ENCODE measurements around the gene GSK3B.
"Not testable (repeated sequence)": the region's sequence is repeated elsewhere in the genome, so short reads cannot be mapped to it uniquely, and the experiment has no call there.

GSK3B gene

GRCh38 chr3:119989981-119990655 is 104.1 kb downstream of the GSK3B start:
- peaks cover 0 to 10% (median 4%) of the 10 kb centered on the region in 5 donors for H3K4me1 ChIP-seq (ENCODE audit: control insufficient read depth in 5 of 5, insufficient read depth in 5 of 5, low read length in 5 of 5)

DNA sequence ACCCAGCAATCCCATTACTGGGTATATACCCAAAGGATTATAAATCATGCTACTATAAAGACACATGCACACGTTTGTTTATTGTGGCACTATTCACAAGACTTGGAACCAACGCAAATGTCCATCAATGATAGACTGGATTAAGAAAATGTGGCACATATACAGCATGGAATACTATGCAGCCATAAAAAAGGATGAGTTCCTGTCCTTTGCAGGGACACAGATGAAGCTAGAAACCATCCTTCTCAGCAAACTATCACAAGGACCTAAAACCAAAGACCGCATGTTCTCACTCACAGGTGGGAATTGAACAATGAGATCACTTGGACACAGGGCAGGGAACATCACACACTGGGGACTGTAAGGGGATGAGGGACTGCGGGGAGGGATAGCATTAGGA is 107.4 kb downstream of the GSK3B start:
- peaks cover 0 to 16% (median 0%) of the 10 kb centered on the region in 5 donors for H3K9me3 ChIP-seq (ENCODE audit: control insufficient read depth in 5 of 5, low read length in 5 of 5)
- H3K36me3 ChIP-seq (ENCODE audit: control insufficient read depth in 5 of 5, insufficient read depth in 5 of 5, low read length in 5 of 5); H3K4me3 ChIP-seq (ENCODE audit: low read depth in 1 of 5, low read length in 5 of 5); H3K27ac ChIP-seq (ENCODE audit: low read depth, low read length); H3K9ac ChIP-seq (ENCODE audit: low read length in 5 of 5); H3K27me3 ChIP-seq (ENCODE audit: control insufficient read depth in 5 of 5, insufficient read depth in 4 of 5, low read length in 5 of 5); H3K4me1 ChIP-seq (ENCODE audit: control insufficient read depth in 5 of 5, insufficient read depth in 5 of 5, low read length in 5 of 5): not testable (repeated sequence)

More at GRCh38 chr3:119989981-119990655, 104.1 kb downstream of the GSK3B start:
- Histone ChIP-seq H3K27ac (ENCODE audit: low read depth, low read length) (no peak overlapping the region), H3K4me3 (ENCODE audit: low read depth in 1 of 5, low read length in 5 of 5) (no peak overlapping the region), H3K9me3 (ENCODE audit: control insufficient read depth in 5 of 5, low read length in 5 of 5) (peaks cover 0 to 15% (median 0%) of the 10 kb centered on the region in 5 donors), H3K36me3 (ENCODE audit: control insufficient read depth in 5 of 5, insufficient read depth in 5 of 5, low read length in 5 of 5) (no peaks in the 10 kb centered on the region), H3K27me3 (ENCODE audit: control insufficient read depth in 5 of 5, insufficient read depth in 4 of 5, low read length in 5 of 5) (no peaks in the 10 kb centered on the region), H3K9ac (ENCODE audit: low read length in 5 of 5) (no peak overlapping the region)

DNA sequence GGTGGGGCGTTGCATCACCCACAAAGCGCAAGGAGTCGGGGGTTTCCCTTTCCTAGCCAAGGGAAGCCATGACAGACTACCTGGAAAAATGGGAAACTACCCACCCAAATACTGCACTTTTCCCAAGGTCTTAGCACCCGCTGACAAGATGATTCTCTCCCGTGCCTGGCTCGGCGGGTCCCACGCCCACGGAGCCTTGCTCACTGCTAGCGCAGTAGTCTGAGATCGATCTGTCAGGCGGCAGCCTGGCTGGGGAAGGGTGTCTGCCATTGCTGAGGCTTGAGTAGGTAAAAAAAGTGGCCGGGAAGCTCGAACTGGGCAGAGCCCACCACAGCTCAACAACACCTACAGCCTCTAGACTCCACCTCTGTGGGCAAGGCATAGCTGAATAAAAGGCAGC is 112.9 kb downstream of the GSK3B start:
- Histone ChIP-seq H3K36me3 (ENCODE audit: control insufficient read depth in 5 of 5, insufficient read depth in 5 of 5, low read length in 5 of 5) (peaks cover 0 to 6% (median 2%) of the 10 kb centered on the region in 5 donors), H3K4me3 (ENCODE audit: low read depth in 1 of 5, low read length in 5 of 5) (no peak overlapping the region)

DNA sequence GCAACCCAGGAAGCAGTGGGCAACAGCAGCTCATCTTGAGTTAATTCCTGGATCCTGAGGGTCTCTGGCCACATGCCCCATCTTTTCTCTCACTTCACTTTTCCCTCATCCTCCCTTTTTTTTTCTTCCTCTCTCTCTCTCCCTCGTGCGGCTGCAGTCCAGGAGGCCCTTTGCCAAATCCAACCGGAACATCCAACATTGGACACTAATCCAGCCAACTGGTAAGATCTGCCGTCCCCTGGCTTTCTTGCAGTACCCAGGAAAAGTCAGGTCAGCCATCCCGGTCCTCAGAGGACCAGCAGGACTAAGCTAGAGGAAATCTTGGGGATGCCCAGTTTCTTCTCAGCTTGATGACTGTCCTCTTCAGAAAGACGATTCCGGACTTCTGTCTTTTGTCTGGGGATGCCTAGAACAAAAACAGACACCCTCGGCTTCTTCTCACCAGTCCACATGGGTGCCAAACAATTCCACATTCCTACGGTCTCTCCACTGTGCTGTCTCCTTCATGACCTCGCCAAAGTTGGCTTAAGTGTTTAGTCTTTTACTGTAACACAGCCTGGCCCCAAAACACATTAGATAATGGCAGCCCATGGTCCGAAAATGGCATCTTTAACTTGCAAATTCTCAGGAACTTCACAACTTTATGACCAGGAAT is 115.6 kb downstream of the GSK3B start:
- H3K27ac ChIP-seq (ENCODE audit: low read depth, low read length) = no peak overlapping the region
- H3K4me3 ChIP-seq (ENCODE audit: low read depth in 1 of 5, low read length in 5 of 5) = no peak overlapping the region
- peaks cover 0 to 6% (median 2%) of the 10 kb centered on the region in 5 donors for H3K36me3 ChIP-seq (ENCODE audit: control insufficient read depth in 5 of 5, insufficient read depth in 5 of 5, low read length in 5 of 5)
- no peaks in the 10 kb centered on the region for H3K9me3 ChIP-seq (ENCODE audit: control insufficient read depth in 5 of 5, low read length in 5 of 5)
- no peak overlapping the region for H3K9ac ChIP-seq (ENCODE audit: low read length in 5 of 5)
- H3K27me3 ChIP-seq (ENCODE audit: control insufficient read depth in 5 of 5, insufficient read depth in 4 of 5, low read length in 5 of 5) = no peaks in the 10 kb centered on the region
- H3K4me1 ChIP-seq (ENCODE audit: control insufficient read depth in 5 of 5, insufficient read depth in 5 of 5, low read length in 5 of 5) = peaks cover 0 to 3% (median 0%) of the 10 kb centered on the region in 5 donors

More for the DNA sequence above, 112.9 kb downstream of the GSK3B start:
- H3K4me1 ChIP-seq (ENCODE audit: control insufficient read depth in 5 of 5, insufficient read depth in 5 of 5, low read length in 5 of 5) = peaks cover 0 to 3% (median 0%) of the 10 kb centered on the region in 5 donors
- no peak overlapping the region for H3K27ac ChIP-seq (ENCODE audit: low read depth, low read length)
- H3K9ac ChIP-seq (ENCODE audit: low read length in 5 of 5) = no peak overlapping the region
- no peaks in the 10 kb centered on the region for H3K27me3 ChIP-seq (ENCODE audit: control insufficient read depth in 5 of 5, insufficient read depth in 4 of 5, low read length in 5 of 5)
- peaks cover 0 to 10% (median 0%) of the 10 kb centered on the region in 5 donors for H3K9me3 ChIP-seq (ENCODE audit: control insufficient read depth in 5 of 5, low read length in 5 of 5)

GRCh38 chr3:119977353-119977752 is 116.9 kb downstream of the GSK3B start:
- H3K27ac ChIP-seq (ENCODE audit: low read depth, low read length) = no peak overlapping the region
- H3K4me3 ChIP-seq (ENCODE audit: low read depth in 1 of 5, low read length in 5 of 5) = no peak overlapping the region
- no peaks in the 10 kb centered on the region for H3K9me3 ChIP-seq (ENCODE audit: control insufficient read depth in 5 of 5, low read length in 5 of 5)
- no peak overlapping the region for H3K9ac ChIP-seq (ENCODE audit: low read length in 5 of 5)
- H3K27me3 ChIP-seq (ENCODE audit: control insufficient read depth in 5 of 5, insufficient read depth in 4 of 5, low read length in 5 of 5) = no peaks in the 10 kb centered on the region
- peaks cover 0 to 3% (median 0%) of the 10 kb centered on the region in 5 donors for H3K4me1 ChIP-seq (ENCODE audit: control insufficient read depth in 5 of 5, insufficient read depth in 5 of 5, low read length in 5 of 5)
- peaks cover 0 to 6% (median 2%) of the 10 kb centered on the region in 5 donors for H3K36me3 ChIP-seq (ENCODE audit: control insufficient read depth in 5 of 5, insufficient read depth in 5 of 5, low read length in 5 of 5)

DNA sequence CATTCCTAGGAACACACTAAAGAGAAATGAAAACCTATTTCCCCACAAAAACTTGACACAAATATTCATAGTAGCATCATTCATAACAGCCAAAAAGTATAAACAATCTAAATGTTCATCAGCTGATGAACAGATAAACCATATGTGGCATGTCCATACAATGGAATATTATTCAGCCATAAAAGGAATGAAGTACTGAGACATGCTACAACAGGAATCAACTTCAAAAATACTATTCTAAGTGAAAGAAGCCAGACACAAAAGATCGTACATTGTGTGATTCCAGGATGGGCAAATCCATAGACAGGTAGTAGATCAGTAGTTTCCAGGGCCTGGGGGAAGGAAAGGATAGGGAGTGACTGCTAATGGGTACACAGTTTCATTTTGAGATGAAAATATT is 118.0 kb downstream of the GSK3B start:
- Histone ChIP-seq H3K4me1 (ENCODE audit: control insufficient read depth in 5 of 5, insufficient read depth in 5 of 5, low read length in 5 of 5) (peaks cover 0 to 3% (median 0%) of the 10 kb centered on the region in 5 donors), H3K9ac (ENCODE audit: low read length in 5 of 5) (no peak overlapping the region), H3K4me3 (ENCODE audit: low read depth in 1 of 5, low read length in 5 of 5) (no peak overlapping the region), H3K9me3 (ENCODE audit: control insufficient read depth in 5 of 5, low read length in 5 of 5) (no peaks in the 10 kb centered on the region), H3K27ac (ENCODE audit: low read depth, low read length) (no peak overlapping the region), H3K27me3 (ENCODE audit: control insufficient read depth in 5 of 5, insufficient read depth in 4 of 5, low read length in 5 of 5) (no peaks in the 10 kb centered on the region), H3K36me3 (ENCODE audit: control insufficient read depth in 5 of 5, insufficient read depth in 5 of 5, low read length in 5 of 5) (peaks cover 0 to under 1% (median 0%) of the 10 kb centered on the region in 5 donors)

- Histone ChIP-seq H3K27ac (ENCODE audit: low read depth, low read length) (no peak overlapping the region), H3K9ac (ENCODE audit: low read length in 5 of 5) (no peak overlapping the region), H3K36me3 (ENCODE audit: control insufficient read depth in 5 of 5, insufficient read depth in 5 of 5, low read length in 5 of 5) (no peaks in the 10 kb centered on the region), H3K9me3 (ENCODE audit: control insufficient read depth in 5 of 5, low read length in 5 of 5) (no peaks in the 10 kb centered on the region), H3K27me3 (ENCODE audit: control insufficient read depth in 5 of 5, insufficient read depth in 4 of 5, low read length in 5 of 5) (no peaks in the 10 kb centered on the region), H3K4me1 (ENCODE audit: control insufficient read depth in 5 of 5, insufficient read depth in 5 of 5, low read length in 5 of 5) (peaks cover 0 to 3% (median 0%) of the 10 kb centered on the region in 5 donors), H3K4me3 (ENCODE audit: low read depth in 1 of 5, low read length in 5 of 5) (no peak overlapping the region)
Observed at GRCh38 chr3:119974656-119975055, 119.6 kb downstream of the GSK3B start.

DNA sequence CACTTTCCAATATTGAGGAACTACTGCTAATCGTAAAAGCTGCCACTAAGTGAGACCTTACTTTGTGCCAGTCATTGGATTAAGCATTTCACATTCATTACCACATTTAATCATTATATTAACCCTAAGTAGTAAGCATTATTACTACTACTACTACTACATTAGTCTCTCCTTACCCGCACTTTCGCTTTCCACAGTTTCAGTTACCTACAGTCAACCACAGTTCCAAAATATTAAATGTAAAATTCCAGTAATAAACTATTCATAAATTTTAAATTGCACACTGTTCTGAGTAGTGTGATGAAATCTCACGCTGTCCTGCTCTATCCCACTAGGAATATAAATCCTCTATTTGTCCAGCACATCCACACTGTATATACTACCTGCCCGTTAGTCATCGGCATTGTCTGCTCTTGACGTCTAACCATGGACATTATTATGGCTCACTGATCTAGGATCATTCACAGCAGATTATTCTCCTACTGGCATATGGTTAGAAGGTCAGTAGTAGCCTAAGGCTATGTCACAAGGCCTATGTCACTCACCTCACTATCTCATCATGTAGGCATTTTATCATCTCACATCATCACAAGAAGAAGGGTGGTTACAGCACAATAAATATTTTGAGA is 121.1 kb downstream of the GSK3B start:
- H3K4me3 ChIP-seq (ENCODE audit: low read depth in 1 of 5, low read length in 5 of 5) = no peak overlapping the region
- no peak overlapping the region for H3K27ac ChIP-seq (ENCODE audit: low read depth, low read length)
- H3K9ac ChIP-seq (ENCODE audit: low read length in 5 of 5) = no peak overlapping the region
- H3K4me1 ChIP-seq (ENCODE audit: control insufficient read depth in 5 of 5, insufficient read depth in 5 of 5, low read length in 5 of 5) = no peaks in the 10 kb centered on the region
- H3K36me3 ChIP-seq (ENCODE audit: control insufficient read depth in 5 of 5, insufficient read depth in 5 of 5, low read length in 5 of 5) = no peaks in the 10 kb centered on the region
- no peaks in the 10 kb centered on the region for H3K27me3 ChIP-seq (ENCODE audit: control insufficient read depth in 5 of 5, insufficient read depth in 4 of 5, low read length in 5 of 5)
- no peaks in the 10 kb centered on the region for H3K9me3 ChIP-seq (ENCODE audit: control insufficient read depth in 5 of 5, low read length in 5 of 5)

DNA sequence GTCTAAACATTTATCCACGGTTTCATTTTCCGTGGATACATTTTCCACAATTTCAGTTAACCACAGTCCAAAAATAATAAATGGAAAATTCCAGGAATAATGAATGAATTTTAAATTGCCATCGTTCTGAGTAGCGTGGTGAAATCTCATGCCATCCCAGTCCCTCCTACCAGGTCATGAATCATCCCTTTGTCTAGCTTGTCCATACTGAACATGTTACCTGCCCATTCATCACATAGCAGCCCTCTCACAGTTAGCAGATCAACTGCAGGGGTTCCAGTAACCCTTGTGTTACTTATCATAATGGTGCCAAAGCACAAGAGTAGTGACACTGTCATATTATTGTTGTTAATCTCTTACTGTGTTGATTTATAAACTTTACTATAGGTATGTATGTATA is 124.5 kb downstream of the GSK3B start:
- Histone ChIP-seq H3K4me3 (ENCODE audit: low read depth in 1 of 5, low read length in 5 of 5) (no peak overlapping the region), H3K9me3 (ENCODE audit: control insufficient read depth in 5 of 5, low read length in 5 of 5) (no peaks in the 10 kb centered on the region), H3K9ac (ENCODE audit: low read length in 5 of 5) (no peak overlapping the region), H3K36me3 (ENCODE audit: control insufficient read depth in 5 of 5, insufficient read depth in 5 of 5, low read length in 5 of 5) (no peaks in the 10 kb centered on the region), H3K4me1 (ENCODE audit: control insufficient read depth in 5 of 5, insufficient read depth in 5 of 5, low read length in 5 of 5) (no peaks in the 10 kb centered on the region), H3K27me3 (ENCODE audit: control insufficient read depth in 5 of 5, insufficient read depth in 4 of 5, low read length in 5 of 5) (no peaks in the 10 kb centered on the region), H3K27ac (ENCODE audit: low read depth, low read length) (no peak overlapping the region)

Measured in subcutaneous abdominal adipose tissue (tissue), 5 donors.